ENCODE data around the gene CHFR.
"Not testable (repeated sequence)": the region's sequence is repeated elsewhere in the genome, so short reads cannot be mapped to it uniquely, and the experiment has no call there.

Gene CHFR

GRCh38 chr12:132850291-132850690 is 37.1 kb downstream of the CHFR start:
- Histone ChIP-seq H4K20me1 (ENCODE audit: insufficient read depth, low read length, poor library complexity, severe bottlenecking) (no peaks in the 10 kb centered on the region), H3K9ac (ENCODE audit: low read depth, low read length, poor library complexity, severe bottlenecking) (no peak overlapping the region), H3K9me3 (ENCODE audit: insufficient read depth, low read depth, low read length) (peaks cover 18% of the 10 kb centered on the region; the same call in 1 of the 2 replicates), H3K27me3 (ENCODE audit: insufficient read depth, low read length, poor library complexity, severe bottlenecking) (no peaks in the 10 kb centered on the region), H3K9me2 (replicated peaks; ENCODE audit: low read depth, low read length) (no peaks in the 10 kb centered on the region), H3K4me3 (ENCODE audit: low read length, poor library complexity, severe bottlenecking) (no peak overlapping the region), H3F3A (ENCODE audit: low read depth) (no peaks in the 10 kb centered on the region), H2AFZ (ENCODE audit: low read length) (no peak overlapping the region), H3K4me2 (ENCODE audit: low read depth, low read length, poor library complexity, severe bottlenecking) (no peak overlapping the region), H3K79me2 (ENCODE audit: insufficient read depth, low read length) (no peaks in the 10 kb centered on the region), H3K4me1 (ENCODE audit: insufficient read depth, low read length, poor library complexity, severe bottlenecking) (no peaks in the 10 kb centered on the region), H3K36me3 (ENCODE audit: insufficient read depth, low read length) (no peaks in the 10 kb centered on the region)
- TF ChIP-seq EZH2phosphoT487 (IDR thresholded peaks at IDR 0.05; ENCODE audit: borderline replicate concordance) (no peak), CTCF (conservative IDR thresholded peaks at IDR 0.05; ENCODE audit: low read length) (no peak)

- Histone ChIP-seq H3K4me2 (ENCODE audit: low read depth, low read length, poor library complexity, severe bottlenecking) (no peak overlapping the region), H3K4me3 (ENCODE audit: low read length, poor library complexity, severe bottlenecking) (no peak overlapping the region), H3K36me3 (ENCODE audit: insufficient read depth, low read length) (no peaks in the 10 kb centered on the region), H3K9me3 (ENCODE audit: insufficient read depth, low read depth, low read length) (peaks cover 18% of the 10 kb centered on the region; the same call in 1 of the 2 replicates), H3F3A (ENCODE audit: low read depth) (no peaks in the 10 kb centered on the region), H3K9me2 (replicated peaks; ENCODE audit: low read depth, low read length) (no peaks in the 10 kb centered on the region), H3K27me3 (ENCODE audit: insufficient read depth, low read length, poor library complexity, severe bottlenecking) (no peaks in the 10 kb centered on the region), H3K9ac (ENCODE audit: low read depth, low read length, poor library complexity, severe bottlenecking) (no peak overlapping the region), H4K20me1 (ENCODE audit: insufficient read depth, low read length, poor library complexity, severe bottlenecking) (no peaks in the 10 kb centered on the region), H3K4me1 (ENCODE audit: insufficient read depth, low read length, poor library complexity, severe bottlenecking) (no peaks in the 10 kb centered on the region), H2AFZ (ENCODE audit: low read length) (no peak overlapping the region), H3K79me2 (ENCODE audit: insufficient read depth, low read length) (no peaks in the 10 kb centered on the region)
- TF ChIP-seq EZH2phosphoT487 (IDR thresholded peaks at IDR 0.05; ENCODE audit: borderline replicate concordance) (no peak), CTCF (conservative IDR thresholded peaks at IDR 0.05; ENCODE audit: low read length) (no peak)
Observed at GRCh38 chr12:132848521-132848920, 38.9 kb downstream of the CHFR start.

GRCh38 chr12:132847363-132848356 is 39.7 kb downstream of the CHFR start:
- no peaks in the 10 kb centered on the region for H3K9me2 ChIP-seq (replicated peaks; ENCODE audit: low read depth, low read length)

GRCh38 chr12:132844681-132845080 is 42.7 kb downstream of the CHFR start:
- not testable (repeated sequence) for H2AFZ ChIP-seq (ENCODE audit: low read length); H4K20me1 ChIP-seq (ENCODE audit: insufficient read depth, low read length, poor library complexity, severe bottlenecking); H3K4me1 ChIP-seq (ENCODE audit: insufficient read depth, low read length, poor library complexity, severe bottlenecking); H3K9ac ChIP-seq (ENCODE audit: low read depth, low read length, poor library complexity, severe bottlenecking); H3K4me2 ChIP-seq (ENCODE audit: low read depth, low read length, poor library complexity, severe bottlenecking); H3K36me3 ChIP-seq (ENCODE audit: insufficient read depth, low read length); H3K79me2 ChIP-seq (ENCODE audit: insufficient read depth, low read length); H3K9me3 ChIP-seq (ENCODE audit: insufficient read depth, low read depth, low read length); H3K27me3 ChIP-seq (ENCODE audit: insufficient read depth, low read length, poor library complexity, severe bottlenecking); H3F3A ChIP-seq (ENCODE audit: low read depth); H3K9me2 ChIP-seq (replicated peaks; ENCODE audit: low read depth, low read length); H3K4me3 ChIP-seq (ENCODE audit: low read length, poor library complexity, severe bottlenecking)

More at GRCh38 chr12:132847363-132848356, 39.7 kb downstream of the CHFR start:
- Histone ChIP-seq H3K9ac (ENCODE audit: low read depth, low read length, poor library complexity, severe bottlenecking) (no peak overlapping the region), H3K4me2 (ENCODE audit: low read depth, low read length, poor library complexity, severe bottlenecking) (no peak overlapping the region), H4K20me1 (ENCODE audit: insufficient read depth, low read length, poor library complexity, severe bottlenecking) (no peaks in the 10 kb centered on the region), H2AFZ (ENCODE audit: low read length) (no peak overlapping the region), H3K79me2 (ENCODE audit: insufficient read depth, low read length) (no peaks in the 10 kb centered on the region), H3K9me3 (ENCODE audit: insufficient read depth, low read depth, low read length) (peaks cover 13% of the 10 kb centered on the region; the same call in 1 of the 2 replicates), H3K36me3 (ENCODE audit: insufficient read depth, low read length) (no peaks in the 10 kb centered on the region), H3K4me1 (ENCODE audit: insufficient read depth, low read length, poor library complexity, severe bottlenecking) (no peaks in the 10 kb centered on the region), H3K4me3 (ENCODE audit: low read length, poor library complexity, severe bottlenecking) (no peak overlapping the region), H3K27me3 (ENCODE audit: insufficient read depth, low read length, poor library complexity, severe bottlenecking) (no peaks in the 10 kb centered on the region), H3F3A (ENCODE audit: low read depth) (no peaks in the 10 kb centered on the region)
- no peak for TF ChIP-seq CTCF (conservative IDR thresholded peaks at IDR 0.05; ENCODE audit: low read length)

Measured in Loucy (cell line).